ENCODE measurements around the gene PSAP.

DNA sequence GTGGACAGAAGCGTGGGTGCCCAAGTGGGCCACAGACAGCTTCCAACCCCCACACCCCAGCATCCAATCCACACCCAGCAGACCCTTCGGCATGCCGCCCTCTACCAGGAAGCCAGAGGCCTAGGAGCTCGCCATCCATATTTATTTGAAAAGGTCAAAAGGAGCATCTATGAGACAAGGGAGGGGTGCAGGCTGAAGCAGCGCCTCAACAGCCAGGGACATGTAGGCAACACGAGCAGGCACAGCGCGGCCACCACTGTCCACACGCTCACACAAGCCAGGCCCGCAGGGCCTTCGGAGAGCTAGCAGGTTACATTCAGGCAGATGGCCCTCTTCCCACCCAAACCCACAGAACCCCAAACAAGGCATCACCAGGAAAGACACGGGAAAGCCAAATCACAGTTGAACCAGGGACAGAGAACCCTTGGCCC is 34.6 kb downstream of the PSAP start:
- TF ChIP-seq POLR2A (IDR thresholded peaks at IDR 0.05), result no peak
- TF ChIP-seq, protein P1, sequence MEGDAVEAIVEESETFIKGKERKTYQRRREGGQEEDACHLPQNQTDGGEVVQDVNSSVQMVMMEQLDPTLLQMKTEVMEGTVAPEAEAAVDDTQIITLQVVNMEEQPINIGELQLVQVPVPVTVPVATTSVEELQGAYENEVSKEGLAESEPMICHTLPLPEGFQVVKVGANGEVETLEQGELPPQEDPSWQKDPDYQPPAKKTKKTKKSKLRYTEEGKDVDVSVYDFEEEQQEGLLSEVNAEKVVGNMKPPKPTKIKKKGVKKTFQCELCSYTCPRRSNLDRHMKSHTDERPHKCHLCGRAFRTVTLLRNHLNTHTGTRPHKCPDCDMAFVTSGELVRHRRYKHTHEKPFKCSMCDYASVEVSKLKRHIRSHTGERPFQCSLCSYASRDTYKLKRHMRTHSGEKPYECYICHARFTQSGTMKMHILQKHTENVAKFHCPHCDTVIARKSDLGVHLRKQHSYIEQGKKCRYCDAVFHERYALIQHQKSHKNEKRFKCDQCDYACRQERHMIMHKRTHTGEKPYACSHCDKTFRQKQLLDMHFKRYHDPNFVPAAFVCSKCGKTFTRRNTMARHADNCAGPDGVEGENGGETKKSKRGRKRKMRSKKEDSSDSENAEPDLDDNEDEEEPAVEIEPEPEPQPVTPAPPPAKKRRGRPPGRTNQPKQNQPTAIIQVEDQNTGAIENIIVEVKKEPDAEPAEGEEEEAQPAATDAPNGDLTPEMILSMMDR (IDR thresholded peaks at IDR 0.05), result no peak

All from body of pancreas (tissue), 4 donors.